Heart left ventricle (tissue), 16 donors: ENCODE data around the gene ASAP2. TPM values are rescaled to one million over a fixed set of nuclear protein-coding genes. Genes with fewer than 3 reads are reported as not detected.

ENCODE experiments used
- ATAC-seq, 4 donors: fragments of 200-7000 bp; cut with Tn5 transposase; one replicate each; pipeline ENCODE4 v1.9.1; 2020 to 2022; ENCODE audit warnings: moderate library complexity in 4 of 4, mild to moderate bottlenecking in 3 of 4, moderate number of reproducible peaks in 1 of 4
- DNase-seq, 5 donors: peaks; one replicate each; pipeline ENCODE4 v3.0.0-alpha.2; 2020
- H3K27ac ChIP-seq, 12 donors: fragments of 200-600 bp; sonication (generic) in 4 of 12; one replicate each; pipeline versions ENCODE4 v1.5.0 to v1.8.0; 2016 to 2022; ENCODE audit warnings: mild to moderate bottlenecking in 2 of 12
- H3K27me3 ChIP-seq, 9 donors: fragments of 200-600 bp; sonication (generic) in 2 of 9; one replicate each; pipeline versions ENCODE4 v1.5.1 to v1.8.0; 2016 to 2022; ENCODE audit warnings: mild to moderate bottlenecking in 3 of 9
- H3K36me3 ChIP-seq, 9 donors: fragments of 200-600 bp; sonication (generic) in 2 of 9; one replicate each; pipeline versions ENCODE4 v1.5.0 to v1.8.0; 2018 to 2022; ENCODE audit warnings: mild to moderate bottlenecking in 2 of 9
- H3K4me1 ChIP-seq, 12 donors: fragments of 200-600 bp; sonication (generic) in 4 of 12; one replicate each; pipeline versions ENCODE4 v1.5.0 to v1.8.0; 2016 to 2022; ENCODE audit warnings: mild to moderate bottlenecking in 3 of 12
- H3K4me3 ChIP-seq, 12 donors: fragments of 200-600 bp; sonication (generic) in 4 of 12; one replicate each; pipeline versions ENCODE4 v1.5.0 to v1.8.0; 2017 to 2022; ENCODE audit warnings: mild to moderate bottlenecking in 9 of 12, moderate library complexity in 4 of 12
- H3K9me3 ChIP-seq, 12 donors: fragments of 200-600 bp; sonication (generic) in 4 of 12; one replicate each; pipeline versions ENCODE4 v1.5.0 to v1.8.0; 2016 to 2022; ENCODE audit warnings: mild to moderate bottlenecking in 1 of 12
- CTCF ChIP-seq, 12 donors: fragments of 200-600 bp; sonication (generic) in 4 of 12; IDR thresholded peaks; one replicate each; pipeline versions ENCODE4 v1.5.0 to v1.8.0; 2018 to 2022; ENCODE audit warnings: antibody characterized with exemption in 12 of 12, mild to moderate bottlenecking in 5 of 12
- POLR2A ChIP-seq, 2 donors: fragments of 450-650 bp; IDR thresholded peaks; one replicate each; pipeline ENCODE4 v1.6.1; 2017; ENCODE audit warnings: antibody characterized with exemption in 2 of 2, mild to moderate bottlenecking in 2 of 2, moderate library complexity in 2 of 2
- whole genome bisulfite sequencing, 4 donors: extraction: QIAGEN DNeasy Blood & Tissue Kit in 2 of 4; methylation state at CpG; one replicate each; pipeline versions ENCODE4 v1.1.5 to v1.1.7; 2013 to 2018; 5-methylcytosine and 5-hydroxymethylcytosine counted together
- intact Hi-C, 10 donors: fragments of 100-400 bp; cut with DNase I; formaldehyde crosslinking; loops; one replicate each; pipeline versions ENCODE4 v1.11.1 to v1.14.2; 2022
- polyA plus RNA-seq, 2 donors: library from polyadenylated mRNA; stranded (reverse); fragments of 200-250 nt; gene quantifications; one replicate each; pipeline ENCODE4 v1.2.3, GENCODE V29; 2013
- total RNA-seq, 9 donors: library from RNA; depleted of rRNA in 2 of 9; stranded (reverse); fragments of >200 nt in 2 of 9; fragmentation: NEBNext Ultra II Directional in 3 of 9; extraction: Animal tissue kit (Norgen Biotek cat#: 25700) in 3 of 9; gene quantifications; one replicate each; pipeline versions ENCODE4 v1.1.0 to v1.2.4, GENCODE V29; 2016 to 2023
- donor health status: ischemic (EF 13 %, LVEDD 7.1; RV severe dilation, severe dysfunction).
- donor health status: healthy with polysubstance abuse.
- donor health status: DM: no; HTN: yes; CAD: no.
- donor health status: DM: no; HTN: no; CAD: no.
- donor health status: ischemic (EF 25% LVEDD 6.9; RV normal size, moderate dysfunction).
- donor health status: ischemic (EF 25% LVEDD 5.7; RV mildly dilated, moderate dysfunction).
- donor health status: healthy.
- donor health status: DM: yes; HTN: yes; CAD: no.
- donor health status: ischemic (EF 35%, LVEDD 5.7; RV mildly dilated, moderate dysfunction).
- donor health status: nonischemic (EF 11% LVEDD 7.7; RV severe dilation, severe dysfunction).
- donor health status: DM: yes; HTN: yes; CAD: no.
- donor health status: PGD.
- donor health status: ischemic (EF 29% LVEDD 5.4; RV normal size, mild dysfunction).
- donor health status: nonischemic (EF 23%, LVEDD 6.1; RV moderate dilation, normal function).

The ASAP2 gene
- total and polyA plus RNA-seq, 11 donors, result 6.7 to 17.0 (median 11.9) TPM

- TF ChIP-seq POLR2A (IDR thresholded peaks at IDR 0.05) (no peak), CTCF (IDR thresholded peaks at IDR 0.05) (no peak)
- no peaks in the 10 kb centered on the region for H3K27me3 ChIP-seq
- H3K4me3 ChIP-seq, result no peak overlapping the region
- H3K9me3 ChIP-seq, result no peaks in the 10 kb centered on the region
- peak overlapping the region in 2 of 12 donors; percentile 3 to 60 for H3K27ac ChIP-seq
- no peak for DNase-seq
- intact Hi-C loops, result no loop called here
- H3K4me1 ChIP-seq, result peaks cover 0 to 20% (median 8%) of the 10 kb centered on the region in 12 donors
- 69 to 74% (median 73%) methylated on average over 13 of the region's 13 CpGs for whole genome bisulfite sequencing, 4 donors
- ATAC-seq, result peak in 1 of 4 donors; percentile 16
- H3K36me3 ChIP-seq, result peaks cover 0 to 94% (median 74%) of the 10 kb centered on the region in 9 donors
These were observed 200.1 kb downstream of the ASAP2 start for GRCh38 chr2:9406529-9407362.

- Histone ChIP-seq H3K27ac (peak overlapping the region in 2 of 12 donors; percentile 3 to 60), H3K9me3 (no peaks in the 10 kb centered on the region), H3K27me3 (no peaks in the 10 kb centered on the region), H3K4me1 (peaks cover 0 to 20% (median 8%) of the 10 kb centered on the region in 12 donors), H3K36me3 (peaks cover 0 to 94% (median 75%) of the 10 kb centered on the region in 9 donors), H3K4me3 (no peak overlapping the region)
- TF ChIP-seq POLR2A (IDR thresholded peaks at IDR 0.05) (no peak), CTCF (IDR thresholded peaks at IDR 0.05) (no peak)
- DNase-seq, result no peak
- intact Hi-C loops, result no loop called here
- ATAC-seq, result no peak
- 81 to 87% (median 85%) methylated on average over 8 of the region's 8 CpGs for WGBS, 4 donors
These were observed 200.8 kb downstream of the ASAP2 start for GRCh38 chr2:9407363-9407811.

GRCh38 chr2:9408641-9409151, 202.1 kb downstream of the ASAP2 start:
- H3K27ac ChIP-seq, result no peak overlapping the region
- 86 to 95% (median 92%) methylated on average over 9 of the region's 9 CpGs for WGBS, 4 donors
- DNase-seq, result no peak

More at GRCh38 chr2:9408641-9409151, 202.1 kb downstream of the ASAP2 start:
- no peak overlapping the region for H3K4me3 ChIP-seq
- peaks cover 0 to 10% (median 4%) of the 10 kb centered on the region in 12 donors for H3K4me1 ChIP-seq
- H3K27me3 ChIP-seq, result no peaks in the 10 kb centered on the region
- no peak for TF ChIP-seq CTCF (IDR thresholded peaks at IDR 0.05)
- TF ChIP-seq POLR2A (IDR thresholded peaks at IDR 0.05), result no peak
- H3K36me3 ChIP-seq, result peaks cover 0 to 93% (median 77%) of the 10 kb centered on the region in 9 donors
- ATAC-seq, result no peak
- H3K9me3 ChIP-seq, result no peaks in the 10 kb centered on the region
- intact Hi-C loops, result no loop called here
